ENCODE results near the gene MREG. TPM values are rescaled to one million over a fixed set of nuclear protein-coding genes. Genes with fewer than 3 reads are reported as not detected.

MREG gene
- total and polyA plus RNA-seq, 9 of the 15 experiments (the other 6 are each of a cell fraction or from before 2014, with no cell fraction given) = 0.77 to 3.8 (median 2.3) TPM

DNA sequence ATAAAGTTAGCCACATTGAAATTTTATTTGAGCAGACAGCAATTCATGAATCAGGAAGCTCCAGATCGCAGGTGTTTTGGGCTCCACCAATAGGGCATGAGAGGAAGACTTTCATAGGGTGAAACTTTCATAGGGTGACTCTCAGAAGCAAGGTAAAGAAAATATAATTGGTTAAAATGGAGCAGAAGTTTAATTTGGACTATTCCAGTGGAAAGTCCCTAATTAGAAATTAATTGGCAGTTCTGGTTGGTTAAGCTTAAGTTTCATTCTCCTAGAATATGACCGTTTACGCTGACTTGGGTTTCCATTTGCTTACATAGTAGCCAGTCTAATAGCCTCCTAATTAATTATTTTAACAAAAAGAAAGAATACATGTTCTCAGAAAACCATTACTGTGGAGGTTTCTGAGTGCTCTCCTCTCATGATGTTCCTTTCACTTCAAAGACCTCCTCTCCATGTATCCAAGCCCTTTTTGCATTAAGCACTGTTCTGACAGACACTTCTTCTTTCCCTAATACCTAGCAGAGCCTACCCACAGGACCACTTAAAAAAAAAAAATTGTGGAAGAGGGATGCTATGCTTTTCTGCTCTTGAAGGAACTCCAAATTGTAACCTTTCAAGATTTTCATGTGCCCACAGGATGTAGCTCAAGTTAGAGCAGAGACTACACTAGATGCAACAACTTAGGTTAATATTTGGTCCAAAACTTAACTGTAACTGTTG lies 99.1 kb downstream of the MREG start (continued):
- TF ChIP-seq, protein P1, sequence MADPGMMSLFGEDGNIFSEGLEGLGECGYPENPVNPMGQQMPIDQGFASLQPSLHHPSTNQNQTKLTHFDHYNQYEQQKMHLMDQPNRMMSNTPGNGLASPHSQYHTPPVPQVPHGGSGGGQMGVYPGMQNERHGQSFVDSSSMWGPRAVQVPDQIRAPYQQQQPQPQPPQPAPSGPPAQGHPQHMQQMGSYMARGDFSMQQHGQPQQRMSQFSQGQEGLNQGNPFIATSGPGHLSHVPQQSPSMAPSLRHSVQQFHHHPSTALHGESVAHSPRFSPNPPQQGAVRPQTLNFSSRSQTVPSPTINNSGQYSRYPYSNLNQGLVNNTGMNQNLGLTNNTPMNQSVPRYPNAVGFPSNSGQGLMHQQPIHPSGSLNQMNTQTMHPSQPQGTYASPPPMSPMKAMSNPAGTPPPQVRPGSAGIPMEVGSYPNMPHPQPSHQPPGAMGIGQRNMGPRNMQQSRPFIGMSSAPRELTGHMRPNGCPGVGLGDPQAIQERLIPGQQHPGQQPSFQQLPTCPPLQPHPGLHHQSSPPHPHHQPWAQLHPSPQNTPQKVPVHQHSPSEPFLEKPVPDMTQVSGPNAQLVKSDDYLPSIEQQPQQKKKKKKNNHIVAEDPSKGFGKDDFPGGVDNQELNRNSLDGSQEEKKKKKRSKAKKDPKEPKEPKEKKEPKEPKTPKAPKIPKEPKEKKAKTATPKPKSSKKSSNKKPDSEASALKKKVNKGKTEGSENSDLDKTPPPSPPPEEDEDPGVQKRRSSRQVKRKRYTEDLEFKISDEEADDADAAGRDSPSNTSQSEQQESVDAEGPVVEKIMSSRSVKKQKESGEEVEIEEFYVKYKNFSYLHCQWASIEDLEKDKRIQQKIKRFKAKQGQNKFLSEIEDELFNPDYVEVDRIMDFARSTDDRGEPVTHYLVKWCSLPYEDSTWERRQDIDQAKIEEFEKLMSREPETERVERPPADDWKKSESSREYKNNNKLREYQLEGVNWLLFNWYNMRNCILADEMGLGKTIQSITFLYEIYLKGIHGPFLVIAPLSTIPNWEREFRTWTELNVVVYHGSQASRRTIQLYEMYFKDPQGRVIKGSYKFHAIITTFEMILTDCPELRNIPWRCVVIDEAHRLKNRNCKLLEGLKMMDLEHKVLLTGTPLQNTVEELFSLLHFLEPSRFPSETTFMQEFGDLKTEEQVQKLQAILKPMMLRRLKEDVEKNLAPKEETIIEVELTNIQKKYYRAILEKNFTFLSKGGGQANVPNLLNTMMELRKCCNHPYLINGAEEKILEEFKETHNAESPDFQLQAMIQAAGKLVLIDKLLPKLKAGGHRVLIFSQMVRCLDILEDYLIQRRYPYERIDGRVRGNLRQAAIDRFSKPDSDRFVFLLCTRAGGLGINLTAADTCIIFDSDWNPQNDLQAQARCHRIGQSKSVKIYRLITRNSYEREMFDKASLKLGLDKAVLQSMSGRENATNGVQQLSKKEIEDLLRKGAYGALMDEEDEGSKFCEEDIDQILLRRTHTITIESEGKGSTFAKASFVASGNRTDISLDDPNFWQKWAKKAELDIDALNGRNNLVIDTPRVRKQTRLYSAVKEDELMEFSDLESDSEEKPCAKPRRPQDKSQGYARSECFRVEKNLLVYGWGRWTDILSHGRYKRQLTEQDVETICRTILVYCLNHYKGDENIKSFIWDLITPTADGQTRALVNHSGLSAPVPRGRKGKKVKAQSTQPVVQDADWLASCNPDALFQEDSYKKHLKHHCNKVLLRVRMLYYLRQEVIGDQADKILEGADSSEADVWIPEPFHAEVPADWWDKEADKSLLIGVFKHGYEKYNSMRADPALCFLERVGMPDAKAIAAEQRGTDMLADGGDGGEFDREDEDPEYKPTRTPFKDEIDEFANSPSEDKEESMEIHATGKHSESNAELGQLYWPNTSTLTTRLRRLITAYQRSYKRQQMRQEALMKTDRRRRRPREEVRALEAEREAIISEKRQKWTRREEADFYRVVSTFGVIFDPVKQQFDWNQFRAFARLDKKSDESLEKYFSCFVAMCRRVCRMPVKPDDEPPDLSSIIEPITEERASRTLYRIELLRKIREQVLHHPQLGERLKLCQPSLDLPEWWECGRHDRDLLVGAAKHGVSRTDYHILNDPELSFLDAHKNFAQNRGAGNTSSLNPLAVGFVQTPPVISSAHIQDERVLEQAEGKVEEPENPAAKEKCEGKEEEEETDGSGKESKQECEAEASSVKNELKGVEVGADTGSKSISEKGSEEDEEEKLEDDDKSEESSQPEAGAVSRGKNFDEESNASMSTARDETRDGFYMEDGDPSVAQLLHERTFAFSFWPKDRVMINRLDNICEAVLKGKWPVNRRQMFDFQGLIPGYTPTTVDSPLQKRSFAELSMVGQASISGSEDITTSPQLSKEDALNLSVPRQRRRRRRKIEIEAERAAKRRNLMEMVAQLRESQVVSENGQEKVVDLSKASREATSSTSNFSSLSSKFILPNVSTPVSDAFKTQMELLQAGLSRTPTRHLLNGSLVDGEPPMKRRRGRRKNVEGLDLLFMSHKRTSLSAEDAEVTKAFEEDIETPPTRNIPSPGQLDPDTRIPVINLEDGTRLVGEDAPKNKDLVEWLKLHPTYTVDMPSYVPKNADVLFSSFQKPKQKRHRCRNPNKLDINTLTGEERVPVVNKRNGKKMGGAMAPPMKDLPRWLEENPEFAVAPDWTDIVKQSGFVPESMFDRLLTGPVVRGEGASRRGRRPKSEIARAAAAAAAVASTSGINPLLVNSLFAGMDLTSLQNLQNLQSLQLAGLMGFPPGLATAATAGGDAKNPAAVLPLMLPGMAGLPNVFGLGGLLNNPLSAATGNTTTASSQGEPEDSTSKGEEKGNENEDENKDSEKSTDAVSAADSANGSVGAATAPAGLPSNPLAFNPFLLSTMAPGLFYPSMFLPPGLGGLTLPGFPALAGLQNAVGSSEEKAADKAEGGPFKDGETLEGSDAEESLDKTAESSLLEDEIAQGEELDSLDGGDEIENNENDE (IDR thresholded peaks at IDR 0.05; ENCODE audit: low read depth, low read length) = no peak
- no peak for TF ChIP-seq CSDE1 (IDR thresholded peaks at IDR 0.05)

Measured in K562 (cell line).